A673 (cell line): ENCODE measurements around the gene ZNF627.
"Not testable (repeated sequence)": the region's sequence is repeated elsewhere in the genome, so short reads cannot be mapped to it uniquely, and the experiment has no call there.

Experiments
- EZH2 ChIP-seq: fragments of 200-600 bp; sonication (generic); IDR thresholded peaks from 2 replicates; pipeline ENCODE4 v1.6.1; 2017; ENCODE audit warnings: borderline replicate concordance, low read depth, mild to moderate bottlenecking, mixed read lengths, antibody characterized with exemption, low read length; ENCODE audit not compliant: poor library complexity, severe bottlenecking
- TF ChIP-seq, protein P1 (sequence below): fragments of 300-800, 200-600 bp; sonication (generic); conservative IDR thresholded peaks from 2 replicates; pipeline ENCODE4 v1.5.1; 2017; ENCODE audit warnings: low read depth, mild to moderate bottlenecking, antibody characterized with exemption, low read length, moderate library complexity, mixed read lengths

GRCh38 chr19:11573763-11574162 is 23.5 kb upstream of the ZNF627 start:
- TF ChIP-seq, protein P1, sequence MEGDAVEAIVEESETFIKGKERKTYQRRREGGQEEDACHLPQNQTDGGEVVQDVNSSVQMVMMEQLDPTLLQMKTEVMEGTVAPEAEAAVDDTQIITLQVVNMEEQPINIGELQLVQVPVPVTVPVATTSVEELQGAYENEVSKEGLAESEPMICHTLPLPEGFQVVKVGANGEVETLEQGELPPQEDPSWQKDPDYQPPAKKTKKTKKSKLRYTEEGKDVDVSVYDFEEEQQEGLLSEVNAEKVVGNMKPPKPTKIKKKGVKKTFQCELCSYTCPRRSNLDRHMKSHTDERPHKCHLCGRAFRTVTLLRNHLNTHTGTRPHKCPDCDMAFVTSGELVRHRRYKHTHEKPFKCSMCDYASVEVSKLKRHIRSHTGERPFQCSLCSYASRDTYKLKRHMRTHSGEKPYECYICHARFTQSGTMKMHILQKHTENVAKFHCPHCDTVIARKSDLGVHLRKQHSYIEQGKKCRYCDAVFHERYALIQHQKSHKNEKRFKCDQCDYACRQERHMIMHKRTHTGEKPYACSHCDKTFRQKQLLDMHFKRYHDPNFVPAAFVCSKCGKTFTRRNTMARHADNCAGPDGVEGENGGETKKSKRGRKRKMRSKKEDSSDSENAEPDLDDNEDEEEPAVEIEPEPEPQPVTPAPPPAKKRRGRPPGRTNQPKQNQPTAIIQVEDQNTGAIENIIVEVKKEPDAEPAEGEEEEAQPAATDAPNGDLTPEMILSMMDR = not testable (repeated sequence)
- not testable (repeated sequence) for TF ChIP-seq EZH2
